Measurements from ENCODE around the gene RAD51B. TPM values are rescaled to one million over a fixed set of nuclear protein-coding genes. Genes with fewer than 3 reads are reported as not detected.
A peak's percentile ranks its signal among the peaks of the same experiment; 100 is the strongest.

Gene RAD51B
- total and polyA plus RNA-seq, 5 donors, result 0.88 to 5.3 (median 3.3) TPM

GRCh38 chr14:68650404-68650994 lies 830.9 kb downstream of the RAD51B start:
- intact Hi-C loops (cut with DNase I), result no loop called here
- H3K27me3 ChIP-seq (ENCODE audit: control insufficient read depth, insufficient read depth), result no peaks in the 10 kb centered on the region
- DNase-seq (no peak), ATAC-seq (no peak)
- no peak overlapping the region for H3K4me3 ChIP-seq (ENCODE audit: low read length)
- peaks cover 12% of the 10 kb centered on the region for H3K4me1 ChIP-seq (ENCODE audit: control insufficient read depth, insufficient read depth, low read length)
- H3K9me3 ChIP-seq (ENCODE audit: control insufficient read depth, low read length), result no peaks in the 10 kb centered on the region
- H3K27ac ChIP-seq (ENCODE audit: low read length), result no peak overlapping the region

GRCh38 chr14:68651075-68651474 lies 831.5 kb downstream of the RAD51B start:
- no peak for DNase-seq
- 85% methylated on average over 4 of the region's 4 CpGs for WGBS
- H3K27ac ChIP-seq (ENCODE audit: low read length), result peak overlapping the region; percentile 10
- no peak for ATAC-seq
- no peaks in the 10 kb centered on the region for H3K27me3 ChIP-seq (ENCODE audit: control insufficient read depth, insufficient read depth)
- no peak overlapping the region for H3K4me3 ChIP-seq (ENCODE audit: low read length)
- H3K4me1 ChIP-seq (ENCODE audit: control insufficient read depth, insufficient read depth, low read length), result peaks cover 12% of the 10 kb centered on the region
- intact Hi-C loops (cut with DNase I), result no loop called here
- H3K9me3 ChIP-seq (ENCODE audit: control insufficient read depth, low read length), result no peaks in the 10 kb centered on the region

GRCh38 chr14:68651652-68652432 lies 832.3 kb downstream of the RAD51B start:
- Histone ChIP-seq H3K4me3 (ENCODE audit: low read length) (no peak overlapping the region), H3K27me3 (ENCODE audit: control insufficient read depth, insufficient read depth) (no peaks in the 10 kb centered on the region), H3K27ac (ENCODE audit: low read length) (peak overlapping the region; percentile 23), H3K4me1 (ENCODE audit: control insufficient read depth, insufficient read depth, low read length) (peaks cover 12% of the 10 kb centered on the region), H3K9me3 (ENCODE audit: control insufficient read depth, low read length) (no peaks in the 10 kb centered on the region)
- ATAC-seq, result peak; percentile 24 to 33
- 62% methylated on average over 22 of the region's 22 CpGs for WGBS
- intact Hi-C loops (cut with DNase I), result no loop called here
- DNase-seq, result peak in 1 of 3 donors; percentile 73

- intact Hi-C loops (cut with DNase I), result no loop called here
Measured at GRCh38 chr14:68652433-68652690, 832.8 kb downstream of the RAD51B start.

GRCh38 chr14:68653108-68653507 lies 833.5 kb downstream of the RAD51B start:
- Histone ChIP-seq H3K9me3 (ENCODE audit: control insufficient read depth, low read length) (no peaks in the 10 kb centered on the region), H3K27ac (ENCODE audit: low read length) (no peak overlapping the region), H3K4me1 (ENCODE audit: control insufficient read depth, insufficient read depth, low read length) (peaks cover 12% of the 10 kb centered on the region), H3K4me3 (ENCODE audit: low read length) (no peak overlapping the region), H3K27me3 (ENCODE audit: control insufficient read depth, insufficient read depth) (no peaks in the 10 kb centered on the region)
- intact Hi-C loops (cut with DNase I), result no loop called here
- ATAC-seq (no peak), DNase-seq (no peak)
- 88% methylated on average over 6 of the region's 6 CpGs for WGBS

More at GRCh38 chr14:68652433-68652690, 832.8 kb downstream of the RAD51B start:
- H3K4me1 ChIP-seq (ENCODE audit: control insufficient read depth, insufficient read depth, low read length), result peaks cover 12% of the 10 kb centered on the region
- WGBS, result 89% methylated on average over 6 of the region's 6 CpGs
- DNase-seq (no peak), ATAC-seq (peak in 1 of 2 donors; percentile 5)
- no peak overlapping the region for H3K27ac ChIP-seq (ENCODE audit: low read length)
- no peaks in the 10 kb centered on the region for H3K9me3 ChIP-seq (ENCODE audit: control insufficient read depth, low read length)
- H3K27me3 ChIP-seq (ENCODE audit: control insufficient read depth, insufficient read depth), result no peaks in the 10 kb centered on the region
- no peak overlapping the region for H3K4me3 ChIP-seq (ENCODE audit: low read length)

- intact Hi-C loops (cut with DNase I), result no loop called here
- no peak for DNase-seq
- WGBS, result 85% methylated on average over 3 of the region's 3 CpGs
- Histone ChIP-seq H3K9me3 (ENCODE audit: control insufficient read depth, low read length) (no peaks in the 10 kb centered on the region), H3K4me3 (ENCODE audit: low read length) (no peak overlapping the region), H3K4me1 (ENCODE audit: control insufficient read depth, insufficient read depth, low read length) (peaks cover 10% of the 10 kb centered on the region), H3K27ac (ENCODE audit: low read length) (no peak overlapping the region), H3K27me3 (ENCODE audit: control insufficient read depth, insufficient read depth) (no peaks in the 10 kb centered on the region)
- ATAC-seq, result no peak
Measured at GRCh38 chr14:68653804-68654203, 834.2 kb downstream of the RAD51B start.

- H3K4me1 ChIP-seq (ENCODE audit: control insufficient read depth, insufficient read depth, low read length), result peaks cover 12% of the 10 kb centered on the region
- ATAC-seq (no peak), DNase-seq (peak in 2 of 3 donors; percentile 46 to 60)
- intact Hi-C loops (cut with DNase I), result no loop called here
- H3K4me3 ChIP-seq (ENCODE audit: low read length), result no peak overlapping the region
- 55% methylated on average over 9 of the region's 9 CpGs for WGBS
- H3K27ac ChIP-seq (ENCODE audit: low read length), result no peak overlapping the region
- no peaks in the 10 kb centered on the region for H3K27me3 ChIP-seq (ENCODE audit: control insufficient read depth, insufficient read depth)
- H3K9me3 ChIP-seq (ENCODE audit: control insufficient read depth, low read length), result no peaks in the 10 kb centered on the region
Measured at GRCh38 chr14:68654471-68654941, 834.9 kb downstream of the RAD51B start.

- no peaks in the 10 kb centered on the region for H3K9me3 ChIP-seq (ENCODE audit: control insufficient read depth, low read length)
- DNase-seq (peak in 1 of 3 donors; percentile 52), ATAC-seq (no peak)
- no peak overlapping the region for H3K4me3 ChIP-seq (ENCODE audit: low read length)
- intact Hi-C loops (cut with DNase I), result no loop called here
- H3K27ac ChIP-seq (ENCODE audit: low read length), result no peak overlapping the region
- peaks cover 14% of the 10 kb centered on the region for H3K4me1 ChIP-seq (ENCODE audit: control insufficient read depth, insufficient read depth, low read length)
- no peaks in the 10 kb centered on the region for H3K27me3 ChIP-seq (ENCODE audit: control insufficient read depth, insufficient read depth)
- whole genome bisulfite sequencing, result 56% methylated on average over 19 of the region's 19 CpGs
Measured at GRCh38 chr14:68655021-68655831, 835.6 kb downstream of the RAD51B start.

- ATAC-seq (no peak), DNase-seq (peak in 1 of 3 donors; percentile 41)
- Histone ChIP-seq H3K27ac (ENCODE audit: low read length) (peak overlapping the region; percentile 30), H3K27me3 (ENCODE audit: control insufficient read depth, insufficient read depth) (no peaks in the 10 kb centered on the region), H3K4me1 (ENCODE audit: control insufficient read depth, insufficient read depth, low read length) (peaks cover 14% of the 10 kb centered on the region), H3K4me3 (ENCODE audit: low read length) (no peak overlapping the region), H3K9me3 (ENCODE audit: control insufficient read depth, low read length) (no peaks in the 10 kb centered on the region)
- intact Hi-C loops (cut with DNase I), result no loop called here
- 86% methylated on average over 1 of the region's 1 CpG for WGBS
Measured at GRCh38 chr14:68655911-68656316, 836.3 kb downstream of the RAD51B start.

- WGBS, result 92% methylated on average over 8 of the region's 8 CpGs
- H3K27ac ChIP-seq (ENCODE audit: low read length), result no peak overlapping the region
- ATAC-seq, result no peak
- intact Hi-C loops (cut with DNase I), result no loop called here
- H3K4me3 ChIP-seq (ENCODE audit: low read length), result no peak overlapping the region
- H3K4me1 ChIP-seq (ENCODE audit: control insufficient read depth, insufficient read depth, low read length), result peaks cover 14% of the 10 kb centered on the region
- no peaks in the 10 kb centered on the region for H3K27me3 ChIP-seq (ENCODE audit: control insufficient read depth, insufficient read depth)
- DNase-seq, result no peak
- H3K9me3 ChIP-seq (ENCODE audit: control insufficient read depth, low read length), result no peaks in the 10 kb centered on the region
Measured at GRCh38 chr14:68656452-68656851, 836.9 kb downstream of the RAD51B start.

All from right cardiac atrium (tissue), 5 donors.